Stimulated activated CD8-positive, alpha-beta memory T cell treated with anti-CD3 and anti-CD28 coated beads, Interleukin-4, amount 100 ng/mL, for 24 hours (primary cell): ENCODE results near the gene TSPOAP1.

Experiments used
- DNase-seq: peaks from one replicate; pipeline ENCODE4 v3.0.0-alpha.2; 2020; ENCODE audit warnings: low read depth

The TSPOAP1 gene

GRCh38 chr17:58316260-58316960, 12.2 kb downstream of the TSPOAP1 start:
- no peak for DNase-seq

DNA sequence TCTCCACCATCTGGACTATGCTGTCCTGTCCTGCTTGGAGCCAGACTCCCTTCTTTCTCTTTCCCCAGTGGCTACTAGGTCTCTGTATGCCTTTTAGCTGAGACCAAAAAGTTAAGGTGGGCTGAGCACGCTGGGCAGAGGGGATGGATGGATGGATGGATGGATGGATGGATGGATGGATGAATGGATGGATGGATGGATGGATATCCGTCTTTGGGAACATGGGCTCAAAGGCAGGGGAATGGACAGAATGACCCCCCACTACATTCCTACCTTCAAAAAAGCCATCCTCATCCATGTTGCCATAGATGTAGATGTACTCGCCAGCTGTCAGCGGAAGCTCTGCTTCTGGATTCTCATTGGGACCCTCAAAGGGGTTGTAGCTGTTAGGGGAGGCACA, 12.8 kb downstream of the TSPOAP1 start:
- DNase-seq: no peak

DNA sequence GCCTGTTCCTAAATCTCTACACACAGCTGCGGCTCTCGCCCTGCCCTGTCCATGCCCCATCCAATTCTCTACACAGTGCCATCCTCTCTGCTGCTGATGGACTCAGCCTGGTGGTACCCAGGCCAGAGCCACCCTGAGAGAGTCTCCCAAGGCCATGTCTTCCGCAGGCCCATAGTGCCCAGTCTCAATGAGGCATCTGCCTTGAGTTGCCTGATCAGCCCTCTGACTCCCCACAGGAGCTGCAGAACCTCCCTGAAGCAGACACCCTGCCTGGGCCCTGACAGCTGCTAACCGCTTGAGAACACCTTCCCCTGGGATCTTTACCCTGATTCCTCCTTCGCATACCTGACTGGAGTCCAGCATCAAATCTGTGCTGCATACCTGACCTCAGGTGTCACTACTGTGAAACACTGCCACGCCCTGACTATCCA, 13.3 kb downstream of the TSPOAP1 start:
- DNase-seq: no peak

GRCh38 chr17:58314706-58315015, 13.9 kb downstream of the TSPOAP1 start:
- DNase-seq: no peak

- DNase-seq: no peak
Measured at GRCh38 chr17:58313815-58314705, 14.5 kb downstream of the TSPOAP1 start.

DNA sequence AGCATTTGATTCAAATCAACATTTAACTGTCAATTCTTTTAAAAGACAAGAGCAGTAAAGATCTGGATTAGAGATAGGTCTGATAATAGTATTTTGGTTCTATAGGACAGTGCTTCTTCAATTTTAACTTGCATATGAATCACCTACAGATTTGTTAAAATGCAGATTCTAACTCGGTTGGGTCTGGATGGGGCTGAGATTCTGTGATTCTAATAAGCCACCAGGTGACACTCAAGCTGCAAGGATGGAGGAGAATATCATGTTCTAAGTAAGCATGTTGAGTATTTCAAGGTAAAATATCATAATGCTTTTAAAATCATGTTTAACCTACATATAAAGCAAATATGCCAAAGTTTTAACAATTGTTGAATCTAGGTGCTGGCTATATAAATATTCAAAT, 15.8 kb downstream of the TSPOAP1 start:
- no peak for DNase-seq

GRCh38 chr17:58312021-58312630, 16.5 kb downstream of the TSPOAP1 start:
- no peak for DNase-seq

- no peak for DNase-seq
Measured at GRCh38 chr17:58311429-58311894, 17.1 kb downstream of the TSPOAP1 start.

DNA sequence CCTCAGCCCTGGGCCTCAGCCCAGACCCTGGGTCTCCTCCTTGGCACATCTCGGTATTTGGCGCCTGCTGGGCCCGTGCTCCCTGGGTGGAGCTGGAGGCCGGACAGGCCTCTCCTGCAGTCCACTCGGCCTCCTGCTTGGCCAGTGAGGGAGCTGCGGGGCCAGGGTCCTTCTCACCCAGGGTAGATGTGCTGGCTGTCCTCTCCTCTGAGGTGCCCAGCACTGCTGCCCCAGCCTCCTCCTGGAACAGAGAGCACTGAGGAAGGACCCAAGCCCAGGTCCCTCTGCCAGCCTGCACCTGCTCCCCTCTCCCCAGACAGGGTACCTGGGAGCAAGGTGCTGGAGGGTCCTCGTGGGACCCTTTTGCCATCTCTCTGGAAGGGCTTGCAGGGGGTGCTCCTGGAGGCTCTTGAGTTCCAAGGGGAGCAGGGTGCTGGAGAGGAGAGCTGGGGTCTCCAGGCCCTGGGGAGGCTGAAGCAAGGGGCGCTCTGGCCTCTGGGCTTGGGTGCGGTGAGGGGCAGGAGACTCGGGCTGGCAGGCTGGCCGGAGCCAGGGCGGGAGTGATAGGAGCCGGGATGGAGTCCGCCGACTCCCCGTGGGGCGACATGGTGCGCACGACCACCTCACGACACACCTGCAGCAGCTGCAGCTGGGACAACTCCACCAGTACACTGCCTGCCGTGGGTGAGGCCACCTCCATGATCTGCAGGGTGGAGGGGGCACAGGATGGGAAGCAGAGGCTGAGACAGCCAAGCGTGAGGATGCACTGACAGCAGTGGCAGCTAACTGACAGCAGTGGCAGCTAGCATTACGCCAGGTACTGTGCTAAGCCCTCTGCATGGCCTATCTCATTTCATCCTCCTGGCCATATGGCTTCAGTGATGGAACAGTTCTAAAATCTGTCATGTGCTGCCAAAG, 17.8 kb downstream of the TSPOAP1 start:
- no peak for DNase-seq

DNA sequence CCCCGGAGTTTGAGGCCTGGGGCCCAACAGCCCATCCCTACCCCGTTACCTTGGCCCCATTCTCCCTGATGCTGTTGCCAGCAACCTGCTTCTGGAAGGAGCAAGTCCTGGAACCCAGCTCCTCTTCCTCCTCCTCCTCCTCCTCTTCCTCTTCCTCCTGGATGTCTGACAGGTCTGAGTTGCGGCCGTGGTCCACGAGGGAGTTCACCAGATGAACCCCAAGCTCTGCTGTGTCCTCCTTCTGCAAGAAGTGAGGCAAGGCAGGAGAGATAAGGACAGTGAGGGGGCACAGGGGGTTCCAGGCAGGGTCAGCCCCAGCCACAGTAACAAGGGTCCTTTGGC, 18.7 kb downstream of the TSPOAP1 start:
- DNase-seq: no peak

DNA sequence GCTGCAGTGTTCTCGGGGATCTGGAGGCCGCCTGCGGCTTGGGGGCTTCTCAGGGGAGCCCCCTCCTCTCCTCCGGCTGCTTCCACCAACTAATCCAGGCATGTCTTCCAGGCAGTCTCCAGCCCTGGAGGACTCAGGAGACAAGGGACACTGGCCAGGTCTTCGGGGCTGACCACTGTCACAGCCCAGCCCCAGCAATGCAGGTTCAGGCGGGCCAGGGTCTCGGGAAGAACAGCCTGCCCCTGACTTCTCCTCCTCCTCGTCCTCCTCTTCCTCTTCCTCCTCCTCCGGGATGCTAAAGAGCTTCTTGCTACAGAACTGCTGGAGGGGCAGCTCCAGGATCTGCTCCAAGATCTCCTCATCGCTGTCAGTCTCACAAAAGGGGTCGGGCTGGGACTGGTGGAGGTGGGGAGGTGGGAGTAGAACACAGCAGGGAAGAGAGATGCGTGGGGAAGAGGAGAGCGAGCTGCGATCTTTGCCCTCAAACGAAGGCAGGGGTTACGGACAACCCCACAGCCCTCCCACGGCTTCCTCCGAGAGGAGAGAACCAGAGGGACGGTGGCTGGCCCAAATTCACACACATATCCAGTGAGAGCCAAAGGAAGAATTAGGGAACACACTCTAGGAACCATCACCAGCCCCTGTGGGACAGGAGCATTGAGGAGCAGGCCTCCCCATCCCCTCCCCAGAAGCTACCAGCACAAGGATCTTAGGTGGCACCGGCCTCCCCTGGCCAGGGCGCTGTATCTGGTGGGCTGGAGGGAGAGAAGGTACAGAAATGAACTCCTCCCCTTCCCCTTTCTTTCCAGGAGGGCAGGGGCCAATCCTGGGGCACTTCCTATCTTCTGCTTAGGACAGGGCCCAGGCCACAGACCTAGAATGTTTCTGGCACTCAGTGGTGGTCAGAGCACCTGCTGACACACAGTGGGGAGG, 19.3 kb downstream of the TSPOAP1 start:
- no peak for DNase-seq

- DNase-seq: no peak
Measured at GRCh38 chr17:58308173-58308984, 20.2 kb downstream of the TSPOAP1 start.

- no peak for DNase-seq
Measured at GRCh38 chr17:58307468-58308172, 21.0 kb downstream of the TSPOAP1 start.

GRCh38 chr17:58306131-58306951, 22.3 kb downstream of the TSPOAP1 start:
- DNase-seq: no peak

GRCh38 chr17:58305626-58306025, 23.0 kb downstream of the TSPOAP1 start:
- DNase-seq: no peak

GRCh38 chr17:58304750-58305486, 23.7 kb downstream of the TSPOAP1 start:
- no peak for DNase-seq

DNA sequence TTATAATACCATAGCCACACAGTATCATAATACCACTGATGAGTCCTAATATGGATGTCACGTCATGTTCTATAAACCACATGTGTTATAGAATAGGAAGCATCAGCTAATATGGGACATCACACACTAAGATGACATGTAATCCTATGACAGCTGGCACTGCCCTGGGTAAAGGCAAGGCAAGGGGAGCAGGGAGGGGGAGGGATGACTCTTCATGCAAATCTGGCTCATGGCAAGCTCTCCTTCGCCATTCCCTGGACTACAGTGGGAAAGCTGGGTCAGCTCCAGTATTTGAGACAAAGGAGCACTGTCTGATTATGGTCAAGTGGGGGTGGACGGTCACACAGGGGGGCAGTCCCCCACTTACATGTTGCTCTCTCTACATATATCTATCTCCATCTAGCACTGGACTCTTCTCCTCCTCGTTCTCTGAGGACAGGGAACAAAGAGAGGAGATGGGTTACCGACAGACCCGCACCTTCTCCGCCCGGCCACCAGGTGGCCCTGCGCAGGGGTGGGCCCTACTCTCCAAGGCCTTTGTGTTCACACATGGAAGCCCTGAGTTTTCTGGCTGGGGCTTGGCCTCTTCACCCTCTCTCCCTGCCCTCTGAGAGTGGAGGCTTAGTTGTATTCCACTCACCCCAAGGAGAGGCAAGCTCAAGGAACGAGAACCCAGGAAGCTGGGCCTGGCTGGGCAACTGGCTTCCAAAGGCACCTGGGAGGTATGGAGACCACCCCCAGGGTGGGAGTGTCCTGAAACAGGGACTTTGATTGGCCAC, 24.4 kb downstream of the TSPOAP1 start:
- DNase-seq: peak; percentile 29
